Thyroid gland (tissue), 4 donors: ENCODE data around the gene TCHHL1.
A peak's percentile ranks its signal among the peaks of the same experiment; 100 is the strongest.

Experiments
- CTCF ChIP-seq, 6 experiments: fragments of 200-600 bp in 3 of 6; fragments of 450-650 bp in 3 of 6; sonication (generic) in 3 of 6; IDR thresholded peaks; one replicate each; pipeline ENCODE4 v1.5.1; 2016 to 2019; ENCODE audit warnings: antibody characterized with exemption in 6 of 6, mild to moderate bottlenecking in 2 of 6, inconsistent platforms in 1 of 6, moderate library complexity in 1 of 6
- POLR2A ChIP-seq, 2 donors: fragments of 450-650 bp; IDR thresholded peaks; one replicate each; pipeline ENCODE4 v1.6.1; 2017; ENCODE audit warnings: antibody characterized with exemption in 2 of 2, mild to moderate bottlenecking in 2 of 2, moderate library complexity in 1 of 2

- TF ChIP-seq CTCF (IDR thresholded peaks at IDR 0.05) (peak in 5 of 6 experiments; percentile 49 to 73 (median 56)), POLR2A (IDR thresholded peaks at IDR 0.05) (peak in 1 of 2 donors; percentile 14)
Observed at GRCh38 chr1:152034654-152035538, 54.0 kb downstream of the TCHHL1 start.
